Endothelial cell of umbilical vein (primary cell): ENCODE measurements around the gene C4orf50. TPM values are rescaled to one million over a fixed set of nuclear protein-coding genes. Genes with fewer than 3 reads are reported as not detected.
"Not testable (repeated sequence)": the region's sequence is repeated elsewhere in the genome, so short reads cannot be mapped to it uniquely, and the experiment has no call there.

ENCODE experiments used
- BruUV-seq: library from RNA; stranded (reverse); fragments of 400-500 nt; replicated peaks from 2 replicates; lab custom pipeline; 2021; lab: Mats Ljungman, UMichigan
- CTCF ChIA-PET: fragments of 300-600, 350-600 bp; sonication (Branson Sonifier 250); formaldehyde crosslinking; loops from one replicate; lab custom pipeline; 2021; ENCODE audit warnings: antibody characterized with exemption, inconsistent platforms; lab: Charles Lee
- POLR2A ChIA-PET: fragments of 300-600, 350-600 bp; sonication (Branson Sonifier 250); formaldehyde crosslinking; loops from one replicate; lab custom pipeline; 2021; ENCODE audit warnings: antibody characterized with exemption, inconsistent platforms; lab: Charles Lee
- DNase-seq: peaks from one replicate; pipeline ENCODE4 v3.0.0-alpha.2; 2011; ENCODE audit warnings: low read depth, low spot score
- FAIRE-seq: peaks from 2 replicates; lab custom pipeline; 2011; peaks lifted over from hg19 to GRCh38; lab: Jason Lieb, UNC
- H2AFZ ChIP-seq: 2 replicates; pipeline ENCODE4 v1.6.0; 2012; ENCODE audit warnings: low read depth, low read length, control low read depth, inconsistent platforms
- H3K27ac ChIP-seq: 2 replicates; pipeline ENCODE4 v1.5.1; 2011; ENCODE audit warnings: low read depth, mild to moderate bottlenecking, control low read depth, low read length, moderate library complexity; ENCODE audit not compliant: insufficient read depth
- H3K27me3 ChIP-seq, 2 experiments: 2 replicates each; pipeline versions ENCODE4 v1.6.0 to v1.6.1; 2011; ENCODE audit warnings: low read length in 2 of 2, mixed read lengths in 1 of 2; ENCODE audit not compliant: control insufficient read depth in 2 of 2, insufficient read depth in 2 of 2
- H3K36me3 ChIP-seq, 2 experiments: 2 replicates in 1 of 2; 3 replicates in 1 of 2; pipeline ENCODE4 v1.5.1; 2011; ENCODE audit warnings: low read length in 2 of 2, mild to moderate bottlenecking in 1 of 2, moderate library complexity in 1 of 2; ENCODE audit not compliant: control insufficient read depth in 2 of 2, insufficient read depth in 2 of 2; ENCODE audit errors: extremely low read depth in 1 of 2
- H3K4me1 ChIP-seq: 3 replicates; pipeline ENCODE4 v1.5.1; 2011; ENCODE audit warnings: mild to moderate bottlenecking, low read length; ENCODE audit not compliant: control insufficient read depth, insufficient read depth; ENCODE audit errors: extremely low read depth
- H3K4me2 ChIP-seq: 2 replicates; pipeline ENCODE4 v1.6.1; 2011; ENCODE audit warnings: low read length, control low read depth, mixed read lengths; ENCODE audit not compliant: insufficient read depth
- H3K4me3 ChIP-seq, 3 experiments: fragments of 200-600 bp in 1 of 3; sonication (generic), shearing (Covaris generic) in 1 of 3; replicated peaks in 1 of 3; 2 replicates each; pipeline ENCODE4 v1.5.1; 2011 to 2016; ENCODE audit warnings: control low read depth in 3 of 3, low read length in 3 of 3, mild to moderate bottlenecking in 2 of 3, inconsistent platforms in 1 of 3, low read depth in 1 of 3, moderate library complexity in 1 of 3; ENCODE audit not compliant: insufficient read depth in 1 of 3
- H3K79me2 ChIP-seq: 2 replicates; pipeline ENCODE4 v1.6.0; 2012; ENCODE audit warnings: low read length, inconsistent platforms; ENCODE audit not compliant: control insufficient read depth, insufficient read depth
- H3K9ac ChIP-seq: replicated peaks from 2 replicates; pipeline ENCODE3; 2011; ENCODE audit warnings: low read length, control low read depth; ENCODE audit not compliant: insufficient read depth; ENCODE audit errors: extremely low read depth
- H3K9me1 ChIP-seq: replicated peaks from 3 replicates; pipeline ENCODE4 v1.6.0; 2011; ENCODE audit warnings: mild to moderate bottlenecking, low read length; ENCODE audit not compliant: control insufficient read depth, insufficient read depth; ENCODE audit errors: extremely low read depth
- H3K9me3 ChIP-seq: replicated peaks from 2 replicates; pipeline ENCODE4 v1.5.1; 2012; ENCODE audit warnings: low read length, inconsistent platforms; ENCODE audit not compliant: control insufficient read depth, insufficient read depth
- H4K20me1 ChIP-seq: replicated peaks from 2 replicates; pipeline ENCODE3; 2011; ENCODE audit warnings: mild to moderate bottlenecking, low read length; ENCODE audit not compliant: control insufficient read depth, insufficient read depth; ENCODE audit errors: extremely low read depth
- EZH2 ChIP-seq: IDR thresholded peaks from 2 replicates; pipeline ENCODE4 v1.6.1; 2012; ENCODE audit warnings: borderline replicate concordance, low read depth, mild to moderate bottlenecking, moderate library complexity, low read length, inconsistent platforms; ENCODE audit not compliant: severe bottlenecking
- FOS ChIP-seq: IDR thresholded peaks from 2 replicates; pipeline ENCODE4 v1.6.1; 2011; ENCODE audit warnings: mild to moderate bottlenecking, low read length, moderate library complexity, borderline replicate concordance; ENCODE audit not compliant: insufficient read depth
- GATA2 ChIP-seq: IDR thresholded peaks from 2 replicates; pipeline ENCODE4 v1.7.0; 2011; ENCODE audit warnings: low read depth, mild to moderate bottlenecking, moderate library complexity, mixed read lengths, low read length; ENCODE audit not compliant: insufficient read length, insufficient read depth
- JUN ChIP-seq: IDR thresholded peaks from 2 replicates; pipeline ENCODE4 v1.6.1; 2011; ENCODE audit warnings: borderline replicate concordance, low read depth; ENCODE audit not compliant: insufficient read length, insufficient read depth
- MYC ChIP-seq: IDR thresholded peaks from one replicate; pipeline ENCODE4 v1.6.1; 2011; ENCODE audit warnings: mild to moderate bottlenecking, low read depth, low read length
- POLR2A ChIP-seq: IDR thresholded peaks from 2 replicates; pipeline ENCODE4 v1.6.1; 2012; ENCODE audit warnings: low read depth, mild to moderate bottlenecking, control low read depth, low read length
- POLR2AphosphoS5 ChIP-seq: IDR thresholded peaks from 2 replicates; pipeline ENCODE4 v1.6.1; 2012; ENCODE audit warnings: low read depth, mild to moderate bottlenecking, control low read depth, low read length, moderate library complexity; ENCODE audit not compliant: insufficient read depth
- dilution Hi-C: fragments of 300-500 bp; cut with MboI; formaldehyde crosslinking; loops from one replicate; pipeline ENCODE4 v1.15.0; 2019; ENCODE audit warnings: low sequenced_read_pairs; ENCODE audit not compliant: extremely low pct_ligation_motif_present
- intact Hi-C: fragments of 100-400 bp; cut with micrococcal nuclease; formaldehyde crosslinking; loops from one replicate; pipeline ENCODE4 v1.10.0; 2022
- polyA plus RNA-seq, 4 experiments: library from polyadenylated mRNA; depleted of rRNA in 3 of 4; stranded (reverse) in 3 of 4; unstranded in 1 of 4; fragments of >200 nt; gene quantifications; 2 replicates each; pipeline versions ENCODE4 v1.2.1 to v1.2.3, GENCODE V29; 2011 to 2012; ENCODE audit warnings: missing spikeins in 1 of 4
- total RNA-seq: library from RNA; stranded (reverse); gene quantifications from 2 replicates; pipeline ENCODE4 v1.2.3, GENCODE V29; 2021
- TF ChIP-seq, protein P1 (sequence below), 2 donors: IDR thresholded peaks; 1 replicate in 1 of 2; 2 replicates in 1 of 2; pipeline ENCODE4 v1.5.1; 2011; ENCODE audit warnings: low read length in 2 of 2, mild to moderate bottlenecking in 2 of 2, moderate library complexity in 2 of 2, control low read depth in 1 of 2, inconsistent platforms in 1 of 2, low read depth in 1 of 2; ENCODE audit not compliant: insufficient read depth in 1 of 2; ENCODE audit errors: extremely low read depth in 1 of 2
- TF ChIP-seq, protein P2 (sequence below): IDR thresholded peaks from 2 replicates; pipeline ENCODE4 v1.6.1; 2011; ENCODE audit not compliant: insufficient read depth, insufficient read length

C4orf50 gene
- total and polyA plus RNA-seq, 2 donors (not counting 3 experiments of a cell fraction or from before 2014, with no cell fraction given) = not detected

DNA sequence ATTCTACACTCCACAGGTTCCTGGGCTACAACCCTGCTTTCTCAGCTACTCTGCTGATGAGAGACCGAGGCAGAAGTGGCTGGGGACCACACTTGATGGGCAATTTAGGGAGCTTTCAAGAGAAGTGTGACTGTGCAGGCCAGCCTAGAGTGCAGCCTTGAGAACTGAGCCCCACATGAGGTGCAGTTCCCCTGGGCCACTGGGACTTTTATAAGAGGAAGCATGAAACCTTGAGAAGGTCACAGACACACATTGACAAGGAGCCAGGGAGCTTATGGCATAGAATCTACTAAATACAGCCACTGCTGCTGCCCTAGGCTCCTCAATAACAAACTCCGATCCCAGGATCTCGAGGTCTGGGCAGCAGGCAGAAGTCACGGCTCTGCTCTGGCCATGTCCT lies 13.1 kb downstream of the C4orf50 start:
- BruUV-seq = no TSS peak
- intact Hi-C loops (no loop called here), dilution Hi-C loops (no loop called here)
- H3K27me3 ChIP-seq = no peaks in the 10 kb centered on the region
- no peak overlapping the region for H2AFZ ChIP-seq
- ChIA-PET POLR2A (no interaction called here), CTCF (no interaction called here)
- no peak overlapping the region for H3K4me3 ChIP-seq
- no peak for FAIRE-seq
- H3K36me3 ChIP-seq = no peaks in the 10 kb centered on the region
- no peak for TF ChIP-seq FOS
- no peak for TF ChIP-seq POLR2AphosphoS5
- TF ChIP-seq GATA2 = no peak
- no peak for TF ChIP-seq POLR2A
- TF ChIP-seq, protein P1, sequence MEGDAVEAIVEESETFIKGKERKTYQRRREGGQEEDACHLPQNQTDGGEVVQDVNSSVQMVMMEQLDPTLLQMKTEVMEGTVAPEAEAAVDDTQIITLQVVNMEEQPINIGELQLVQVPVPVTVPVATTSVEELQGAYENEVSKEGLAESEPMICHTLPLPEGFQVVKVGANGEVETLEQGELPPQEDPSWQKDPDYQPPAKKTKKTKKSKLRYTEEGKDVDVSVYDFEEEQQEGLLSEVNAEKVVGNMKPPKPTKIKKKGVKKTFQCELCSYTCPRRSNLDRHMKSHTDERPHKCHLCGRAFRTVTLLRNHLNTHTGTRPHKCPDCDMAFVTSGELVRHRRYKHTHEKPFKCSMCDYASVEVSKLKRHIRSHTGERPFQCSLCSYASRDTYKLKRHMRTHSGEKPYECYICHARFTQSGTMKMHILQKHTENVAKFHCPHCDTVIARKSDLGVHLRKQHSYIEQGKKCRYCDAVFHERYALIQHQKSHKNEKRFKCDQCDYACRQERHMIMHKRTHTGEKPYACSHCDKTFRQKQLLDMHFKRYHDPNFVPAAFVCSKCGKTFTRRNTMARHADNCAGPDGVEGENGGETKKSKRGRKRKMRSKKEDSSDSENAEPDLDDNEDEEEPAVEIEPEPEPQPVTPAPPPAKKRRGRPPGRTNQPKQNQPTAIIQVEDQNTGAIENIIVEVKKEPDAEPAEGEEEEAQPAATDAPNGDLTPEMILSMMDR (IDR thresholded peaks at IDR 0.05; ENCODE audit: extremely low read depth in 1 of 2, insufficient read depth in 1 of 2, low read depth in 1 of 2, low read length in 2 of 2) = no peak
- no peak for TF ChIP-seq EZH2
- no peak for TF ChIP-seq MYC
- TF ChIP-seq JUN = no peak
- TF ChIP-seq, protein P2, sequence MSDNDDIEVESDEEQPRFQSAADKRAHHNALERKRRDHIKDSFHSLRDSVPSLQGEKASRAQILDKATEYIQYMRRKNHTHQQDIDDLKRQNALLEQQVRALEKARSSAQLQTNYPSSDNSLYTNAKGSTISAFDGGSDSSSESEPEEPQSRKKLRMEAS = no peak
- no peaks in the 10 kb centered on the region for H3K79me2 ChIP-seq
- no peak for DNase-seq
- H3K9ac ChIP-seq = no peak overlapping the region
- H3K4me1 ChIP-seq = no peaks in the 10 kb centered on the region
- no peaks in the 10 kb centered on the region for H3K9me3 ChIP-seq
- no peak overlapping the region for H3K4me2 ChIP-seq
- no peaks in the 10 kb centered on the region for H3K9me1 ChIP-seq
- H4K20me1 ChIP-seq = no peaks in the 10 kb centered on the region
- H3K27ac ChIP-seq = no peak overlapping the region

DNA sequence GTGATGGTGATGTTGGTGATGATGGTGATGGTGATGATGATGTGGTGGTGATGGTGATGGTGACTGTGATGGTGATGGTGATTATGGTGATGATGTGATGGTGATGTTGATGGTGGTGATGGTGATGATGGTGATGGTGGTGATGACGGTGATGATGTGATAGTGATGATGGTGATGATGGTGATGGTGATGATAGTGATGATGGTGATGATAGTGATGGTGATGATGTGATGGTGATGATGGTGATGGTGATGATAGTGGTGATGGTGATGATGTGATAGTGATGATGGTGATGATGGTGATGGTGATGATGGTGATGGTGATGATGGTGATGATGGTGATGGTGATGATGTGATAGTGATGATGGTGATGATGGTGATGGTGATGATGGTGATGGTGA lies 14.7 kb downstream of the C4orf50 start:
- H2AFZ ChIP-seq, H3K9me3 ChIP-seq, FAIRE-seq, intact Hi-C loops, BruUV-seq, H4K20me1 ChIP-seq, H3K27ac ChIP-seq, DNase-seq, H3K4me3 ChIP-seq, CTCF ChIA-PET, H3K79me2 ChIP-seq, H3K36me3 ChIP-seq, POLR2A ChIA-PET, H3K9me1 ChIP-seq, H3K4me1 ChIP-seq, dilution Hi-C loops, H3K9ac ChIP-seq, H3K4me2 ChIP-seq, H3K27me3 ChIP-seq: not testable (repeated sequence)
